GM10248 (cell line): ENCODE data around the gene CRYBA1.

ENCODE experiments used
- CTCF ChIA-PET: fragments of 300-600 bp; sonication (Branson Sonifier 250); formaldehyde crosslinking; extraction: SDS; loops from one replicate; lab custom pipeline; 2021; ENCODE audit warnings: antibody characterized with exemption; lab: Yijun Ruan, JAX
- POLR2A ChIA-PET: fragments of 350-650 bp; sonication (Branson Sonifier 250); formaldehyde crosslinking; extraction: SDS; loops from one replicate; lab custom pipeline; 2020; ENCODE audit warnings: antibody characterized with exemption; lab: Yijun Ruan, JAX
- DNase-seq: peaks from one replicate; pipeline ENCODE4 v3.0.0; 2012; ENCODE audit errors: extremely low spot score
- CTCF ChIP-seq: IDR thresholded peaks from 2 replicates; pipeline ENCODE4 v1.5.1; 2012; ENCODE audit warnings: mild to moderate bottlenecking, low read depth; ENCODE audit errors: extremely low read depth, missing control alignments, control extremely low read depth

The CRYBA1 gene

DNA sequence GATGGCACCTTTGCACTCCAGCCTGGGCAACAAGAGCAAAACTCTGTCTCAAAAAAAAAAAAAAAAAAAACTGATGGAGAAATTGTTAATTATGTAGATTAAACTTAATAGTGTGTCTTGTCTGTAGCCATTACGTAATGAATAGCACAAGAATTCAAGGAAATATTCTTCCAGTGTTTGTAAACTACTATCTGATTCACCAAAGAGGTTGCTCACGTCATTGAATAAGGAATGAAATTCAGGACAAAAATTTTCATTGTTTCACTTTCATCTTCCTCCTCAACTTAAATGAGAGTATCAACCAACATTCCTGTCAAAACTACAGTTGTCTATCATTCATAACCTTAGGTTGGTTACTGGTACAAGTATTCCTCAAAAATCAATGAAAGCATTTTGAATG lies 35.8 kb upstream of the CRYBA1 start:
- ChIA-PET POLR2A (no interaction called here), CTCF (interaction anchor here (1.2 to 15.3 kb wide), 6 partner anchors 9 to 87 kb away, joined by 3 to 298 read pairs (median 11); partner anchors contain the start of gene MYO18A)
- no peak for DNase-seq
- no peak for TF ChIP-seq CTCF

- DNase-seq, result no peak
- ChIA-PET POLR2A (no interaction called here), CTCF (interaction anchor here (1.0 to 15.3 kb wide), 8 partner anchors 7 to 88 kb away, joined by 4 to 298 read pairs (median 7); partner anchors contain the start of gene MYO18A)
- TF ChIP-seq CTCF, result no peak
These were observed 34.5 kb upstream of the CRYBA1 start for GRCh38 chr17:29212094-29212631.

DNA sequence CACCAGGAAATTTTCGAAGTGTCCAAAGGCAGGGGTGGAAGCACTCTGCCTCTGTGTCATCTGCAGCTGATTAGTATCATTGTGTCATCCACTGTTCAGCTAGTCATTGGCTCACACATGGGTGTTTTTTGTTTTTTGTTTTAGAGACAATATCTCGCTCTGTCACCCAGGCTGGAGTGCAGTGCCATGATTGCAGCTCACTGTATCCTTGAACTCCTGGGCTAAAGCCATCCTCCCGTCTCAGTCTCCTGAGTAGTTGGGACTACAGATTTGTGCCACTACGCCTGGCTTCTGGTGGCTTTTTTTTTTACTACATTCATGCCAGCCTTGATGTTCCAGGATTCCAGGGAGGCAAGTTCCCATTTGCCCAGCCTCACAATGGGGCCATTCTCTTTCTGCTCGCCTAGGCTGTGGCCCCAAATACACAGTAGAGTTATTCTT lies 34.0 kb upstream of the CRYBA1 start:
- CTCF ChIA-PET, result interaction anchor here (1.7 to 15.3 kb wide), 6 partner anchors 12 to 89 kb away, joined by 5 to 298 read pairs (median 7); partner anchors contain the start of gene MYO18A

GRCh38 chr17:29214215-29215146 lies 32.2 kb upstream of the CRYBA1 start:
- ChIA-PET CTCF (interaction anchor here (0.8 to 15.3 kb wide), 5 partner anchors 12 to 249 kb away, joined by 3 to 298 read pairs (median 18); partner anchors contain the start of gene MYO18A), POLR2A (no interaction called here)
- no peak for TF ChIP-seq CTCF
- no peak for DNase-seq

More for the DNA sequence above, 34.0 kb upstream of the CRYBA1 start:
- TF ChIP-seq CTCF, result no peak
- POLR2A ChIA-PET, result no interaction called here
- DNase-seq, result no peak

DNA sequence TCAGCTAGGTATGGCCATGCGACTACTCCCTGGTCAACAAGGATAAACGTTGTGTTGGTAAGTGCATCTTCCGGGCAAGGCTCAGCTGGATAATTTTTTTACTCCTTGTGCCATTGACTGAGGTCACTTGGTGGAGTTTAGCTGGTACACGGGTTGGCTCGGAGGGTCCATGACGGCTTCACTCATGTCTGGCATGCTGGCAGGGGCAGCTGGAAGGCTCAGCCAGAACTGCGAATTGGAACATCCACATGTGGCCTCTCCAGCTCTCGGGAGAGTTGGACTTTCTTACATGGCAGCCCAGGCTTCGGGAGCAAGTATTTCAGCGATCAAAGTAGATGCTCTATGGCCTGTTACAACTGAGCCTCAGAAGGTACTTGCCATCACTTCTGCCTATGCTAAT lies 31.5 kb upstream of the CRYBA1 start:
- DNase-seq, result no peak
- CTCF ChIA-PET, result interaction anchor here (0.8 to 15.3 kb wide), 6 partner anchors 10 to 250 kb away, joined by 3 to 298 read pairs (median 11); partner anchors contain the start of gene MYO18A
- POLR2A ChIA-PET, result no interaction called here
- no peak for TF ChIP-seq CTCF

- DNase-seq, result no peak
- ChIA-PET POLR2A (no interaction called here), CTCF (interaction anchor here (1.0 to 15.3 kb wide), 7 partner anchors 9 to 251 kb away, joined by 3 to 298 read pairs (median 18); partner anchors contain the start of gene MYO18A)
- TF ChIP-seq CTCF, result no peak
These were observed 30.9 kb upstream of the CRYBA1 start for GRCh38 chr17:29215717-29216116.
